Mesodermal cell (in vitro differentiated cells): Measurements from ENCODE around the gene LATS2.
"Not testable (repeated sequence)": the region's sequence is repeated elsewhere in the genome, so short reads cannot be mapped to it uniquely, and the experiment has no call there.

Experiments
- H3K27ac ChIP-seq: 2 replicates; pipeline ENCODE4 v1.7.0; 2013; ENCODE audit warnings: mild to moderate bottlenecking, low read depth, low read length, moderate library complexity; ENCODE audit not compliant: severe bottlenecking
- H3K36me3 ChIP-seq: 2 replicates; pipeline ENCODE4 v1.7.1; 2013; ENCODE audit warnings: mild to moderate bottlenecking, low read length, moderate library complexity; ENCODE audit not compliant: control insufficient read depth, insufficient read depth
- H3K4me1 ChIP-seq: one replicate; pipeline ENCODE4 v1.7.1; 2013; ENCODE audit warnings: mild to moderate bottlenecking, low read length; ENCODE audit not compliant: insufficient read depth, control insufficient read depth, poor library complexity, severe bottlenecking
- H3K4me3 ChIP-seq: 2 replicates; pipeline ENCODE4 v1.7.0; 2013; ENCODE audit warnings: low read length, control low read depth, mild to moderate bottlenecking; ENCODE audit not compliant: insufficient read depth, poor library complexity, severe bottlenecking; ENCODE audit errors: extremely low read depth
- H3K9me3 ChIP-seq: 2 replicates; pipeline ENCODE4 v1.7.1; 2013; ENCODE audit warnings: mild to moderate bottlenecking, low read length, moderate library complexity; ENCODE audit not compliant: control insufficient read depth
- WGBS, 2 experiments: methylation state at CpG; one replicate each; pipeline ENCODE4 v1.1.5; 2013; ENCODE audit warnings: missing lambda C conversion rate in 2 of 2; ENCODE audit not compliant: insufficient coverage in 2 of 2; 5-methylcytosine and 5-hydroxymethylcytosine counted together

Gene LATS2

GRCh38 chr13:20925395-20925790, 136.0 kb downstream of the LATS2 start:
- H3K4me3 ChIP-seq, H3K4me1 ChIP-seq, H3K27ac ChIP-seq, H3K36me3 ChIP-seq, H3K9me3 ChIP-seq: not testable (repeated sequence)
- WGBS, 2 experiments, result 70 to 90% methylated on average over 2 to 7 of the region's 13 CpGs

DNA sequence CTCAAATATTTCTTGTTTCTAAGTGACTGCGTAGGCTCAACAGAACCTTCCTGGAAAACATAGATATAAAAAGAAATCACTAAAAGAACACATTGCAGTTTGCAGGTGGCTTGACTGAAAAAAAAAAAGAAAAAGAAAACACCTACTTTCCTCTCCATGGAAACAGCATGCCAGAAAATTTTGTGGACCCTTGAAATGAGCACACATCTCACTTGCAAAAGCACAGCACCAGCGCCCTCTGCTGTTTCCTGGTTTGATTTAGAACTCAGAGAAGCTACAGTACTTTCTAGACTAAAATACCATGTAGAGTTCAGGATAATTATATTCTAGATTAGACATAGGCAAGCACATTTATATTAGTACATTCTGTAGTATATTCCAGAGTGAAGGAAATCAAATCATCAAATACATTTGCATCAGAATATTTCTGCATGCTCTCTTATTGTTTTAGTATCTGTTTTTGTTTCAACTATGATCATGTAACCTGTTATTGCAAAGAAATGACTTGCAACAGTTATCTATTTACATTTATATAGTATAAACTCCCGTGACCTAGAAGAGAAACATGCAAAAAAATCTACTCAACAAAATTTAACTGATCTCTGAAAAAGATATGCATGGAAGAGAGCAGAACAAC, 136.5 kb downstream of the LATS2 start:
- no peaks in the 10 kb centered on the region for H3K4me1 ChIP-seq
- no peak overlapping the region for H3K4me3 ChIP-seq
- no peak overlapping the region for H3K27ac ChIP-seq
- H3K36me3 ChIP-seq, result no peaks in the 10 kb centered on the region
- WGBS, 2 experiments, result no CpG with 5 or more reads among the region's 3 CpGs
- no peaks in the 10 kb centered on the region for H3K9me3 ChIP-seq

DNA sequence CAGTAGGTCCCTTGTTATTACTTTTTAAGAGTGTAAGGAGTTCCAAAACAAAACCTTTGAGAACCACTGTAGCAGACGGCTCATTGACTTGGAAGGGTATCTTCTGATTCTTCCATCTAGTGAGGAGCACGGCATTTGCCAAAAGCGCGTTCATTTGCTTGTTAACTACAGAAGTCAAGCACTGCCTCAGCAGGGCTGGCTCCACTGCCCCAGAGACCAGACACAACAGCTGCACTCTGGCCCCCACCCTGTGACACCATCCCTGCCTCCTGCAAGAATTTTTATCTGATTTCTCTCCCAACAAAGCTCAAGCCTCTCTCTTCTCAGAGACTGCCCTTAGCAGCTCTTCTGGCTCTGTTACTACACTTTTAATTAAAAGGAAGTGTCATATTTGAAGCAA, 138.1 kb downstream of the LATS2 start:
- Histone ChIP-seq H3K4me1 (no peaks in the 10 kb centered on the region), H3K4me3 (no peak overlapping the region), H3K36me3 (no peaks in the 10 kb centered on the region), H3K9me3 (no peaks in the 10 kb centered on the region), H3K27ac (no peak overlapping the region)
- 85 to 95% methylated on average over 4 of the region's 4 CpGs for WGBS, 2 experiments
